Heart left ventricle (tissue), 13 donors: ENCODE data around the gene HRAS.

Experiments used
- CTCF ChIP-seq, 12 donors: fragments of 200-600 bp; sonication (generic) in 4 of 12; IDR thresholded peaks; one replicate each; pipeline versions ENCODE4 v1.5.0 to v1.8.0; 2018 to 2022; ENCODE audit warnings: antibody characterized with exemption in 12 of 12, mild to moderate bottlenecking in 5 of 12
- POLR2A ChIP-seq, 2 donors: fragments of 450-650 bp; IDR thresholded peaks; one replicate each; pipeline ENCODE4 v1.6.1; 2017; ENCODE audit warnings: antibody characterized with exemption in 2 of 2, mild to moderate bottlenecking in 2 of 2, moderate library complexity in 2 of 2
- donor health status: ischemic (EF 13 %, LVEDD 7.1; RV severe dilation, severe dysfunction).
- donor health status: DM: no; HTN: yes; CAD: no.
- donor health status: DM: no; HTN: no; CAD: no.
- donor health status: ischemic (EF 25% LVEDD 6.9; RV normal size, moderate dysfunction).
- donor health status: ischemic (EF 25% LVEDD 5.7; RV mildly dilated, moderate dysfunction).
- donor health status: ischemic (EF 35%, LVEDD 5.7; RV mildly dilated, moderate dysfunction).
- donor health status: nonischemic (EF 11% LVEDD 7.7; RV severe dilation, severe dysfunction).
- donor health status: DM: yes; HTN: yes; CAD: no.
- donor health status: PGD.
- donor health status: ischemic (EF 29% LVEDD 5.4; RV normal size, mild dysfunction).
- donor health status: nonischemic (EF 23%, LVEDD 6.1; RV moderate dilation, normal function).

- TF ChIP-seq POLR2A (IDR thresholded peaks at IDR 0.05): no peak
- no peak for TF ChIP-seq CTCF (IDR thresholded peaks at IDR 0.05)
Measured at GRCh38 chr11:555780-556661, 20.6 kb upstream of the HRAS start.
